EL (cell line): ENCODE results near the gene CPNE5.

Experiments used
- DNase-seq: peaks from one replicate; pipeline ENCODE4 v3.0.0-alpha.2; 2016

Gene CPNE5

DNA sequence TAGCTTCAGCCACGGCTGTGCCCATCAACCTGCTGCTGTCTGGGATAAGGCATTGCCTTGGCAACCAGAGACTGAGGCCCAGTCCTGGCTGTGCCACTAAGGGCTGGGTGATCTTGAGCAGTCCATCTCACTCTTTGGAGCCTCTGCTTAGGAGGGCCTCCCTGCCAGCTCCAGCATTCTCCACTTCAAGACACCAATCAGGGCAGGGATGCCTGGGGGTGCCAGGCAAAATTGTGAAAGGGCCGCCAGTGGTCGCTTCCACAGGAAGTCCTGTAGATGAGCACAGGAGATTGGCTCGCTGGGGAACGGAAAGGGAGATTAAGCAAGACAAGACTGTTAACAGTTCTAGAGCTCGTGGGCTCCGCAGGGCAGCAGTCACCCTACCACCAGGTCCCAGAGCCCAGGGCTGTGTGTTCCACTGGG is 141.8 kb downstream of the CPNE5 start, which contains the start of gene RAB44:
RAB44 (plus strand) TSS at position 346 of the 423 bp plus-strand sequence. CDS start 6,410 bp downstream, outside the sequence.
- no peak for DNase-seq

DNA sequence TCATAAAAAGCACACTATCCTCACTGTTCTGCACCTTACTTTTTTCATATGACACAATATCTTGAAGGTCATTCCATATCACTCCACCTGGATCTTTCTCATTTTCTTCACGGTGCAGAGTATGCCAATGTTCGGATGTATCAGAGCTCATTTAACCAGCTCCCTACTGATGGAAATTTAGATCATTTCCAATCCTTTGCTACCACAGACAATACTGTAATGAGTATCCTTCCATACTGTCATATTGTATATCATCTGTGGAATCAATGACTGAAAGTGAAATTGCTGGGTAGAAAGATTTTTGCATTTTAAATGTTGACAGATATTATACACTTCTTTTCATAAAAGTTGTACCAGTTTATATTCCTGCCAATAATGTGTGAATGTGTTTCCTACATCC is 143.8 kb downstream of the CPNE5 start:
- DNase-seq = no peak

DNA sequence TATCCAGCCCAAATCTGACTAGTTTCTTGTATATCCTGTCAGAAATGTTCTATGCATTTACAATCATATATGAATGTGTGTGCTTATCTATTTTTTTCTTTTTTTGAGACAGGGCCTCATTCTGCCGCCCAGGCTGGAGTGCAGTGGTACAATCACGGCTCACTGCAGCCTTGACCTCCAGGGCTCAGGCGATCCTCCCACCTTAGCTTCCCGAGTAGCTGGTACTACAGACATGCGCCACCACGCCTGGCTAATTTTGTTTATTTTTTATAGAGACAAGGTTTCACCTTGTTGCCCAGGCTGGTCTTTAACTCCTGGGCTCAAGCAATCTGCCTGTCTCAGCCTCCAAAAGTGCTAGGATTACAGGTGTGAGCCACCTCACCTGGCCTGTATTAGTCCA is 144.6 kb downstream of the CPNE5 start:
- DNase-seq = no peak

DNA sequence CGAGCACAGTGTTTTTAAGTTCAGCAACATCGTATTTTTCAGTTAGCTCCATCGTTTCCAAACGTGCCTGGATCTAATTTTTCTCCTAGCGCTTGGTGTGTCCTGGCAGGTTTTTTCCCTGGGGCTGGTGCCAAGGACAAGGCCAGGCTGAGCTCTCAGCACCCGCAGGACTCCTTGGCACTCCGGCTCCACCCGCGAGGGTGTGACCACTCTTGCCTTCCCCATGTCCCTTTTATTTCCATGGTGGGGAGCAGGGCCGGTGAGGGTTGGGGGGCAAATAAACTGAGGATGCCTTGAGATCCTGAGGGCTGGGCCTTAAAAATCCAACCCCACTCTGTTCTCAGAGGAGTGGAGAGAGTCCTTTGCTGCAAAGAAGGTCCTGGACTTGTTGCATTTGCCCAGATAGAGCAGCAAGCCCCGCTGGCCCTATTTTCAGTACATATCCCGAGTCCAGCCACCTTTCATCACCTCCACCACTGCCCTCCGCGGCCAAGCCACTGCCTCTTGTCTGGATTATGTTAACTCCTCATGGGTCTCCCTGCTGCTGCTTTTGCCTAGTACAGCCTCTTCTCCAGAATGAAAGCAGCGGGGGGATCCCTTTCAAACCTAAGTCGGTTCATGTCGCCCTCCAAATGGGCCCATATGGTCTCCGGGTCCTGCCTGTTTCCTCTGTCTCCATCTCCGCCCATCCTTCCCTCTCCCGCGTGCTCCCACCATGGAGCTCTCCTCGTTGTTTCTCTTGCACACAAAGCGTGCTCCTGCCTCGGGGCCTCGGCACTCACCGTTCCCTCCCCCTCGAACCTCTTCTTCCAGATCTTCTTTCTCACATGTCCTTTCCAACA is 146.2 kb downstream of the CPNE5 start:
- no peak for DNase-seq

DNA sequence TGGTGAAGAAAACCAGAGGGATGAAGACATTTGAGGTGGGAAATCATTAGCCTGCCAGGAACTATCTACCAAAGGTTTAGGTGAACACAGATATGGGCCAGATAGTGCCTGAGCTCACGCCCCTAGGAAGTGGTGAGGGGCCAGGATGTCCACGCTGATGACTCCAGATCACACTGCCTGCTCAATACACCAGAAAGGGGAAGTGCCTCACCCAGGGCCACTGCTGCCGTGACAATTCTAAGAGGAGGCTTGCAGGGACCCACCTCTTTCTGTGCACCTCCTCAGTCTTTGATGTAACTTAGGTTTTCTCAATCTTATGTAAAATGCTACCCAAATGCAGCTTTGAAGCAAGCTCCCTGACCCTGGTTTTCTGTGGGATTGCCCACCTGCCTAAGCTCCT is 147.0 kb downstream of the CPNE5 start:
- no peak for DNase-seq

DNA sequence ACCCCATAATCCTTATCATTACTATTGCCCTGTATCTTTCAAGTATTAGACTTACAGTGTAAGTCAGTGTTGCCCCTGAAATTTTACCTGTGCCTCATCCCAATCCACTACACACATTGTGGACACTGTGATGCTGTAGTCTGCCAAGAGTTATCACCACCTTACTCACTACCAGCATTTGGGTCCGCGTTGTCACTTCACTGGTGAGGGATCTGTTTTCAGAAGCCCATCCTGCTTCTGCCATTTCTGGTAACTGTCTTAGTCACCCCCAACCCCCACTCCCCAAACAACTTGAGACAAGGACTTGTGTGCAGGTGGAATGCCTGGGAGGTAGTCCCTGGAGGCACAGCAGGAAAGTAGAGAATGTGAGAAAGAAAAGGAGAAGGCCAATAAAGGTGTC is 147.6 kb downstream of the CPNE5 start:
- DNase-seq = no peak

DNA sequence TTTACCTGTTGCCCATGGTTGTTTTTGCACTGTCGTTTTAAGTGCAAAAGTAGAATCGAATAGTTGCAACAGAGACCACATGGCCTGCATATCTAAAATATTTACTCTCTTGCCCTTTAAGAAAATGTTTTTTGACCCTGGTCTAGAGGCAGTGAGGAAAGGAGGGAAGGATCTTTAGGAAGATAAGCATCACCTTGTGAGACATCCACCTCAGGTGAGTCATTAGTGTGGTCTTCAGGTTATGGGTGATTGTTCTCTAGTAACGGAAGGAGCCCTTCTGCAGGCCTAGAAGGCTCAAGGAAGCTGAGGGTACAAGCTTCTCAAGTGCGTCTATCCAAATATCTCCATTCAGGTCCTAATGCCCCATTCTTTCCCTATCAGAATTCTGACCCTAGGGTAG is 148.2 kb downstream of the CPNE5 start:
- DNase-seq = no peak
